NCI-H2029 treated with DMSO at 0.1 percent for 48 hours (cell line): ENCODE measurements around the gene PSEN2.
A peak's percentile ranks its signal among the peaks of the same experiment; 100 is the strongest.

Source experiments
- DNase-seq: peaks from one replicate; lab custom pipeline; 2025; lab: John Stamatoyannopoulos, UW

Gene PSEN2

DNA sequence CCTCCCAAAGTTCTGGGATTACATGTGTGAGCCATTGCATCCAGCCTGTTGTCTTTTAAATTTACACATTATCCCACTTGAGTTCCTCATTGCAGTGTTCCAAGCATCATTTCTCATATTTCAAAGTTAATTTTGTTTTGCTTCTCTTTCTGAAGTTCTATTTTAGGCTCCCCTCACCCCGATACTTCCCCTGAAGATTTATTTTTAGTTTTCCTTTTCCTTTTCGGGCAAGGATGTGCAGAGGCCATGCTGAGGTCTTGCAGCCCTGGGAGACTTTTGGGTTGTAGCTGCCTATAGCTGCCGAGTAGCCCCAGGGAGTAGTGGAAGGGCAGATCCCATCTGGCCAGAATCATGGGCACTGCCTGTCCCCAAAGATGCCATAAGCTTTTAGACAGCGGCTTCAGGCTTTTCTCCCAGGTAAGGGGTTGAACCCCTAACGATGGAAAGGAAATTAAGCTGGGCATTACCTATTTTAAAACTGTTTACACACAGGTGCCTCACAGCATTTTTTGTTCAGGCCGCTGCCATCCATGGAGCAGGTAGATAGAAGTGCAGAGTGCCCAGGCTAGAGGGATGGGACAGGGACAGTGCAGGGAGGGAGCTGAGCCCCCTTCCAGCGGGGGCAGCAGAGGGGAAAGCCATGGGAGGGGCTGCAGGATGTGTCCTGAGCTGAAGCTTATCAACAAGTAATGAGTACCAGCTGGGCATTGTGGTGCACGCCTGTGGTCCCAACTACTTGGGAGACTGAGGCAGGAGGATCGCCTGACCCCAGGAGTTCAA, 15.9 kb downstream of the PSEN2 start:
- no peak for DNase-seq

DNA sequence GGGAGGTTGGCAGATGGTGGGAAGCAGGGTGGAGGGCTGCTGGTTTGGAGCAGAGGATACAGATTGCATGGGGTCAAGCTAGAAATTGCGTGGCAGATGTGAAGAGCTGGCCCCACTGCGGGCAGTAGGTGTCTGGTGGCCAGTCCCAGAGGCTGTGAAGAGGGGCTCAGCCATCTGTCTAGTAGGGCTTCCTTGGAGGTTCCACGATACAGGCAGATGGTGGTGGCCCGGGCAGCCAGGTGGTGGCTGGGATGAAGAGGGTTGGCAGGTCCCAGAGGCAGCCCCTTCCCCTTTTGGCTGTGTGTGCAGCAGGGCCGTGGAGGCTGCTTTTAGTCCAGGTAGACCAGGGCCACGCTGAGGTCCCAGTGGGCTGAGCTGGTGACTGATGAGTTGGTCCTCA, 16.6 kb downstream of the PSEN2 start:
- no peak for DNase-seq

DNA sequence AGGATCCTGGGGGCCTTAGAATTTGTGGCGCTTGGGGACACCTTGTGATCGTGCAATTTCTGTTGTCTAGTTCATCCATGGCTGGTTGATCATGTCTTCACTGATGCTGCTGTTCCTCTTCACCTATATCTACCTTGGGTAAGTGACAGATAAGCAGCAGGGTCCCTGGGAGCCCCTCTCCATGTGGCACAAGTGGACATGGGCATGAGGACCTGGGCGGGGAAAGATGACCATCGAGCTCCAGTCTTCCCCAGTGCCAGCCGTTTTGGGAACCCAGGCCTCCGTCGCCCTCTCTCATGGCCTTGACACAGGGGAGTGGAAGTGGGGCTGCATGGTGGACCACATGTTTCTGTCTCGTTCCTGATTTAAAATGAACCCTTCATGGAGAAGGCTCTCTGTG, 17.6 kb downstream of the PSEN2 start:
- DNase-seq, result no peak

DNA sequence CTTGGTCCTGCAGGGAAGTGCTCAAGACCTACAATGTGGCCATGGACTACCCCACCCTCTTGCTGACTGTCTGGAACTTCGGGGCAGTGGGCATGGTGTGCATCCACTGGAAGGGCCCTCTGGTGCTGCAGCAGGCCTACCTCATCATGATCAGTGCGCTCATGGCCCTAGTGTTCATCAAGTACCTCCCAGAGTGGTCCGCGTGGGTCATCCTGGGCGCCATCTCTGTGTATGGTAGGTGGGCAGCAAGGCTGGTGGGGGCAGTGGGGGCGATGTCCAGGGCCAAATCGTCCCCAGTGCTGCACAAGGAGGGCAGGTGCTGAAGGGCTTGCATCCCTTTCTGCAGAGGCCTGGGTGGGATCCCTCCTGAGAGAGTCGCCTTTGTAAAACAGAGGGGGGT, 18.4 kb downstream of the PSEN2 start:
- no peak for DNase-seq

DNA sequence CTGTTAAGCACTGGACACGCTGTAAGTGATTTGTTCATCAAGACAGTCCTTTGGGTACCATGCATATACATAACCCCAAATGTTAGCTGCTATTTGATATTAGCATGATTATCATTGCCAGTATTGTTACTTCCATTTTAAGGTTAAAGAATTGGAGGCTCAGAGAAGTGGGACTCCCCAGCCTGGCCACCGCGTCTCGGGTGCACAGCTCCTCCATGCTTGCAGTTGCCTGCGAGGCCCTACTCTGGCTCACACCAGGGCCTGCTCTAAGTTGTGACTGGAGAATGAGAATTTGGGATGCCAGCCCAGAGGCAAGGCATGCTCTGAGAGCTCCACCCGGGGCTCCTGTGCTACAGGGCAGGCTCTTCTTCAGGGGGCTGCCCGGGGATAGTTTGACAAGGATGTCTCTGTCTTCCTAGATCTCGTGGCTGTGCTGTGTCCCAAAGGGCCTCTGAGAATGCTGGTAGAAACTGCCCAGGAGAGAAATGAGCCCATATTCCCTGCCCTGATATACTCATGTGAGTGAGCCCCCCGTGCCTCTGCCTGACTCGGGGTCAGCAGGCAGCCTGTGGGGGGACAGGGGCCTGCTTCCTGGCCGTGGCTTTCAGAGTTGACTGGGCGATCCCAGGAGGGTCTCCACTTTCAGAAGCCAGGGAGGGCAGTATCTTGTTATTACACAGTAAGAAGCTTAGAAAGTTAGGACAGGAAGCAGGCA, 19.4 kb downstream of the PSEN2 start:
- no peak for DNase-seq

DNA sequence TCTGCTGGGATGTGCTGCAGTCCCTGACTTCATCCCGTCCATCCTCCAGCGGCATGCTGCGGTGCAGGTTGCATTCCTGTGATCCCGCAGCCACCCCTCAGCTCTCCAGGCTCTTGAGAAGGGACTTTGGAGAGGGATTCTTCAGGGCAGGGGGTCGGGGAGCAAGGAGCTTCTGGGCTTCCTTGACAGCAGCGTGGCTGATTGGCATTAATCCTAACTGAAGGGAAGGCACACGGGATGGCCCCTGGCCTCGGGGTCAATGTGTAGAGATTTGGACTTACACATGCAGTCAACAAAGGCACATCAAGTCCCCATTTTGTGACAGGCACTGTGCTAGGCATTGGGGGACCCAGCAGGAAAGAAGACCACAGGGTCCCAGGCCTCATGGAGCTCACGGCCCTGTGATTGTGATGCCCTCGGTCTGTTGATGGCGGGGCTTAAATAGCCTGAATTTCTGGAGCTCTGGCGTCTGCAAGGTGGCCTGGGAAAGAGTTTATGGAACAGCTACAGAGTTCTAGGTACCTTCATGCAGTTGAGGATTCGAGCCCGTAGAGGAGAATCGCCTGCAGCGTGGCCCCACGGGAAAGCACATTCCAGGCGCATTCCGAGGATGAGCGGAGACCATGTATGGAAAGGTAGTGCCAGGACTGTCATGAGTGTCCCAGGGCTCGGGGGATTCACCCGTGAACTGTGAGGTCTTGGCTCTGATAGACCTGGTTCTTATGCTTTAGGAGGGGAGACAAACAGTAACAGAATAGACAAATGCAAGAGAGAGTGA, 20.1 kb downstream of the PSEN2 start:
- DNase-seq, result no peak

DNA sequence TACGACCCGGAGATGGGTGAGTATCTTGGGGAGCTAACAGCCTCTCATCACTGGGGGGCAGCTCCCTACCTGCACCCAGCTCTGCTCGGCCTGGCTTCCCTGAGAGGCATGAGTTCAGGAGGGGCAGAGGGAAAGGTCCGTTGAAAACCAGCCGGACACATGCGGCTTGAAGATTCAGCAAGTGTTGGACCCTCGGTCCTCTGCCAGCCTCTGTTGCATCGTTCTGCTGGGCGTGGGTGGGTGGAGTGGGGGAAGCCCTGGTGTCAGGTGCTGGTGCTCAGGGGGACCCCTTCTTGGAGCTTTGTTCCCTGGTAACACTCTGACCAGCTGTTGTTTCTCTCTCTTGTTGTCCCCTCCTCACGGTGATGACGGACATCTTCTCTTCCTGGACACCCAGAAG, 20.9 kb downstream of the PSEN2 start:
- no peak for DNase-seq

DNA sequence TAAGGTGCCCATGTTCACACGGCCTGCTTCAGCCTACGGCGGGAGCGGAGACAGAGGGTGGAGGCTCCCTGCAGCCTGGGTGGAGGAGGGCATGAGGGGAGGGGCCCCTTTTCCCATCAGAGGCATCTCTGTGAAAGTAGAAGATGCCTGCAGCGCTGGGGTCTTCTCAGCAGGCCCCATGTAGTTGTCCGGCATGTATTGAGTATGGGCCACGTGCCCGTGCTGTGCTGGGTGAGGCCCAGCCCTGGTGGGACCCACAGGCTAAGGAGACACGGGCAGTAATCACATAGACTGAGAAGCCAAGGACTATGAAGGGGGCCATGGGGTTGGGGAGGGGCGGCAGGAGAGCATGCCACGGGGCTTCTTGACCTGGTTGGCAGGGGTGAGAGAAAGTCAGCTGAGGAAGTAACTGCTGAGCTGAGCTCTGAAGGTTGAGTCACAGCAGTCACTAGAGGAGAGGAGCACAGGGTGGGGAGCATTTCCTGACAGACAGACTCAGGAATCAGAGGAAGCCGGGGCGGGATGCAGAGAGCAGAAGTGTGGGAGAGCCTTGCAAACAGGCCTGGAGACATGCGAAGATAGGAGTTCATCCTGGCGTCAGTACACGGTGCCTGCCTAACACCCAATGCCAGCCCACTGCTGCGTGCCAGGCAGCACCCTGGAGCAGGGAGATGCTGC, 21.6 kb downstream of the PSEN2 start:
- no peak for DNase-seq

DNA sequence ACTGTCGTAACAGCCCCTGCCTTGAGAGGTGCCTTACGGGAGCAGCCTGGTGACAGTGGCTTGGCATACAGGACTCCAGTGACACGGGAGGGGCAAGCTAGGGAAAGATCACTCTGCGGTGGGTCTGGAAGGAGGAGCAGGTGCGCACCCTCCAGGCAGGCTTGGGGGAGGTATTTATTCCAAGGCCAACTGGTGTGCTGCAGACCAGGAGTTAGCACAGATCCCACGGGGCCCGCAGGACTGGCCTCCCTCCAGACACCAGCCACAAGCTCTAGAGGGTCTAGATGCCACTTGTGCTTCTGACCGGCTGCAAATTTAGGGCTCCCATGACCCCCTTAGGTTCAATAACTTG, 22.1 kb downstream of the PSEN2 start:
- DNase-seq, result no peak

DNA sequence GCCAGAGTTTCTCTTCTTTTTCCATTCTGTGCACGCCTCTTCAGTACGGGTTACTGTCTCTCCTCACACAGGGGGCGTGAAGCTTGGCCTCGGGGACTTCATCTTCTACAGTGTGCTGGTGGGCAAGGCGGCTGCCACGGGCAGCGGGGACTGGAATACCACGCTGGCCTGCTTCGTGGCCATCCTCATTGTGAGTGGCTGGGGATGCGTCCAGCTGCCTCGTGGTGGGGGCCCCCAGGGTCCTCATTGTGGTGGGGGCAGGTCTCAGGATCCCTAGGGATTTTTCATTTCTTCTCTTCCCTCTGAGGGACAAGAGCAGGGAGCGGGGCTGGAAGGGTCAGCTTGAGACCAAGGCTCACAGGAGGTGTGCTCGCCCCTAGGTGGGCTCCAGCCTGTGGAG, 23.5 kb downstream of the PSEN2 start:
- no peak for DNase-seq

DNA sequence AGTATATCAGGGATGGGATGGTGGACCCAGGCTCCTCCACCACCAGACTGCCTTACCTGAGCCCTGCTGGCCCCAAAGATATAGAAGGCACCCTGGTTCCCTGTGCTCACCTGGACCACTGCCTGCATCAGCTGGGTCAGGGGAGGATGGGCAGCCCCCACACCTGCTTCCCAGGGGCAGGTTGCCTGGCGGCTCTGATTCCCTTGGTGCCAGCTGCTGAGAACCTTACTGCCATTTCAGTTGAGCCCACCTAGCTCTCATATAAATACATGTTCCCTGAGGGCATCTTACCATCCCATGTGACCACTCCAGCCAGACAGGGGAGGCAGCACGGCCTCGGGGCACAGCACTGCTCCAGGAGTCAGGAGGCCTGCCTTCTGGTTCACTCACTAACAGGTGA, 24.4 kb downstream of the PSEN2 start:
- DNase-seq, result no peak

DNA sequence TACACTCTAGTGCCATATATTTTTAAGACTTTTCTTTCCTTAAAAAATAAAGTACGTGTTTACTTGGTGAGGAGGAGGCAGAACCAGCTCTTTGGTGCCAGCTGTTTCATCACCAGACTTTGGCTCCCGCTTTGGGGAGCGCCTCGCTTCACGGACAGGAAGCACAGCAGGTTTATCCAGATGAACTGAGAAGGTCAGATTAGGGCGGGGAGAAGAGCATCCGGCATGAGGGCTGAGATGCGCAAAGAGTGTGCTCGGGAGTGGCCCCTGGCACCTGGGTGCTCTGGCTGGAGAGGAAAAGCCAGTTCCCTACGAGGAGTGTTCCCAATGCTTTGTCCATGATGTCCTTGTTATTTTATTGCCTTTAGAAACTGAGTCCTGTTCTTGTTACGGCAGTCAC, 25.2 kb downstream of the PSEN2 start:
- DNase-seq, result no peak

DNA sequence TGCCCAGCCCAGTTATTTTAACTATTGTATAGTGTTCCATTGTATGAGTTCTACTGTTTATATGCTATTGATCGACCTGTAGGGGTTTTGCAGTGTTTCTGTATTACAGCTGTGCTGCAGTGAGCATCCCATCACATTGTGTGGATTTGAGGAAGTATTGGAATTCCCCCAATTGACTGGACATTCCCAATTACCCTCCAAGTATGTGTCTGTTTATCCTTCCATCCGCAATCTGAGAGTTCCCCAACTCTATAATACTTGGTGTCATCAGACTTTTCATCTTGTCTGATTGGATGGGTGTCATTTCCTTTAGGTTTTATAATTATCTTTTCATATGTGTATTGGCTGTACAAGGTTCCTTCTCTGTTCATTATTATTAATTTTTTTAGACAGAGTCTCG, 27.8 kb downstream of the PSEN2 start:
- no peak for DNase-seq

DNA sequence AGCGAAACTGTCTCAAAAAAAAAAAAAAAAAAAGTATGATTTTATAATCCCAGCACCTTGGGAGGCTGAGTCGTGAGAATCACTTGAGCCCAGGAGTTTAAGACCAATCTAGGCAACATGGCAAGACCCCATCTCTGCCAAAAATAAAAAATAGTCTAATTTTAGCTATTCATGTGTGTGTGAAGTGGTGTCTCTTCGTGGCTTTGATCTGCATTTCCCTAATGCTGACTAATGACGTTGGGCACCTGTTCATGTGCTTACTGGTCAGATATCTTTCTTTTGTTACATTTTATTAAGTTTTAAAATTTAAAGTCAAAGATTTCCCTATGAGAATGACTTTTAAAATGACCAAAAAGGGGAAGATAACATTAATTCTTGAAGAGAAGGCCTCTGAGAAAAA, 31.0 kb downstream of the PSEN2 start:
- no peak for DNase-seq

DNA sequence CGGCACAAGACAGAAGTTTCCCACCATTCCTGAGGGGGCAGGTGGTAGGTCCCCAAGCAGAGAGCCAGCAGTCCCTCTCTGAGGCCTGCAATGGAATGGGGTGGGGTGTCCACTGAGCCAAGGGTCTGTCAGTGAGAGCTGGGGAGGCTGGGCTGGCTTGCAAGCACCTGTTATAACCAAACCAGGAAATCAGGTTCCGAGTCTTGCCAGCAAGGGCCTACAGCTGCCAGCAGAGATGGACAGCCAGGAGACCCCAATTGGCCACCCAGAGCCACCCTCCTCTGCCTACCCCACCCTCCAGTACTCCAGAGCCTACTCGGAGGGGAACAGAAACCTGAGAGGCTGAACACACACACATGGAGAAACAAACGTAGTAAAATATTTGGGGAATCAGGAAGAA, 32.2 kb downstream of the PSEN2 start:
- no peak for DNase-seq

DNA sequence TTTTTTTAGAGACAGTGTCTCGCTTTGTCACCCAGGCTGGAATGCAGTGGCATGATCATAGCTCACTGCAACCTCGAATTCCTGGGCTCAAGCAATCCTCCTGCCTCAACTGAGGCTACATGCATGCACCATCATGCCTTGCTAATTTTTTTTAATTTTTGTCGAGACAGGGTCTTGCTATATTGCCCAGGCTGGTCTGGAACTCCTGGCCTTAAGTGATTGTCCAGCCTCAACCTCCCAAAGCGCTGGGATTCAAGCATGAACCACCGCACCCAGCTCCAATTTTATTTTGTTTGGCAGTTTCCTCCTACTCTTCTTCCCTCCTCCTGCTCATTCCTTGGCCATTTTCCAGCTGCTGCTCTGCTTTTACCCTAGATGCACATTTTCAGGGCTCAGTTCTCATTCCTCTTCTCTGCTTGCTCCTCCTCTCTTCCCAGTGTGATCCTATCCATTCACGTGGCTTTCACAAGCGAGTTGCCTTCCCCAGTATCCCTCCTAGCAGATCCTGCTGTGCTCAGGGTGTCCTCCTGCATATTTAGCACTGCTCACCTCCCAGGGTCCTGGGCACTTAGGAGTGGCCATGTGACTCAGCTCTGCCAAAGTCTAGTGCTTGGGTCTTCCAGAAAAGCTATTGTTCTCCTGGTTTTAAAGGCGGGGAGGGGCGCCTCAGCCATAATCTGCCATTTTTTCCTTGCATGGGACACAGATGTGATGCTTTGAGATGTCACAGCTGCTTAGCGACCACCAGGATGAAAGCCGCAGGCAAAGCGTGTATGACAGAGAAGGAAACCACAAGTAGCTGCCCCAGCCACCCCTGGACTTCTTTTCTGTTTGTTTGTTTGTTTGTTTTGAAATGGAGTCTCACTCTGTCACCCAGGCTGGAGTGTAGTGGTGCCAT, 33.7 kb downstream of the PSEN2 start:
- DNase-seq, result no peak

DNA sequence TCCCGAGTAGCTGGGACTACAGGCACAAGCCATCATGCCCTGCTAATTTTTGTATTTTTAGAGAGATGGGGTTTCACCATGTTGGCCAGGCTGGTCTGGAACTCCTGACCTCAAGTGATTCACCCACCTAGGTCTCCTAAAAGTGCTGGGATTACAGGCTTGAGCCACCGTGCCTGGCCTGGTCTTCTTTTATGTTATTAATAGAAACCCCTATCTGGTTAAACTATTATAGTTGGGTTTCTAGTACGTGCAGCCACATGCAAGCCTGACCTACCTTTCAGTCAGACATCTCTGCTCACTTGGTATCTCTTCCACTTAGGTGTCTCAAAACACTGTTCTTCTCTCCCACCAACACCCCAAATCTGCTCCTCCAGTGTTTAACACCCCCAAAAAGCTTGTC, 34.4 kb downstream of the PSEN2 start:
- DNase-seq, result no peak

DNA sequence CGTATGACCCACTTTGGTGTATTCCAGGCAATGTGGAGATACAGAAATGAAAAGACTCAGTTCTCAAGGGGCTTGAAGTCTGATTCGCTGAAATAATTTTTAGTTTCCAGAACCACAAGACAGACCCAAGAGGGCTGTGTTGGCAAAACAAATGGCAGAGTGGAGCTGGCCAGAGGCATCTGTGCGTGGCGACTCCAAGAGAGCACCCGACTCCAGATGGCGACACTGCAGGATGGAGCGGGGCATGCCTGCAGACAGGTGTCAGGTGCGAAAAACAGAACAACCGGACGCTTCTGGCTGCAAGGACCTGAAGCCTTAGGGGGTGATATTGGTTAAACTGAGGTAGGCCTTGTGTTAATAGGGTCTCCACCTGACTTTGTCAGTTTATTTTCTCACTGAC, 38.0 kb downstream of the PSEN2 start:
- no peak for DNase-seq

DNA sequence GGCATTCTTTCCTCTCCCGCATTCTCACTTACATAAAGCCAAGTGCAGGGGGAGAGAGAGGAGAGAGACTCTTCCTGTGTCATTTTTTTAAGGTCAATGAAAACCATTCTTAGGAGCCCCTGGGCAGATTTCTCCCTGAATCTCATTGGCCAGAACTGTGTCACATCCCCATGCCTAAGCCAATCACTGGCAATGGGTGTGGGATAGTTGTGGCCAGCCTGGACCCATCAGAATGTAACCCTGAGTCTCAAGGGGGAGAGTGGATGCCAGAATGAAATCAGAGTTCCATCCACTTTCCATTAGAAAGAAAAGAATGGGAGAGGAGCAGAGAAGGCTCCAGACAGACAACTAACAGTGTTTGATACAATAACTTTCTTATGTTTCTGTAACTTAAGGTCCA, 38.5 kb downstream of the PSEN2 start:
- no peak for DNase-seq

DNA sequence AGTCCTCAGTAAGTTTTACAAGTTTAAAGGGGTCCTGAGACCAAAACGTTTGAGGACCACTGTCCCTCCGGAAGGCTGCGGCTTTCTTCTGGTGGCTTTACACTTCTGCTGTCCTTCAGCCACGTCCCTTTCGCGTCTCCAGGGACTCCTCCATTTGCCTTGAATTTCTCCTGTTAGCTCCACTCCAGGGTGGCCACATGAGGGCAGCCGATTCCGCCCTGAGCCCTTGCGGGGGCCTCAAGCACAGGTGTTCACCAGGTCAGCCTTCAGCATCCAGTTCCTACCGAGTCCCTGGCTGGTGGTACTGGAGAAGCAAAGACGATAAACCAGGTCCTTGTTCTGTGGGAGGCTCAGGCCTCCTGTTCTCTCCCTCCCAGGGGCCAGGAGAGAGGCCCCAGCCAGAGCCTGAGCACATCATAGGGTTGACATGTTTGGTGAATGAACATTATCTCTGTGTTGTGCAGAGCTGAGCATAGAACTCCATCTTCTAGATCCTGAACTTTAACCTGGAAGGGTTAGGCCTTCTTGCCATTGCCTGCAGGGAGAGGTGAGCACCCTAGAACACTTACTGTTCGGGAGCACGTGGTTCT, 42.3 kb downstream of the PSEN2 start:
- peak; percentile 3 for DNase-seq

DNA sequence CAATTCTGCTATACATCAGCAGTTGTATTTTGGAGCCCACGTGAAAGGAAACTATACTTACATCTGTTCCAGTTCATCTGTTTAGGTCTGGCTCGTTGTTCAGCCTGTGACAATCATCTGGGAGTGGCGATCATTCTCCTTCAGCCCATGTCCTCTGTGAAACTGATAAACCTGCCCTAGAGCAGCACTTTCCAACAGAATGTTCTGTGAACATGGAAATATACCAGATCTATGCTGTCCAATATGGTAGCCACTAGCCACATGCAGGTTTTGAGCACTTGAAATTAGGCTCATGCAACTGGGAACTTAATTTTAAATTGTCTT, 45.2 kb downstream of the PSEN2 start:
- no peak for DNase-seq
